Measurements from ENCODE around the gene SCAF4. TPM values are rescaled to one million over a fixed set of nuclear protein-coding genes. Genes with fewer than 3 reads are reported as not detected.
A peak's percentile ranks its signal among the peaks of the same experiment; 100 is the strongest.
"Not testable (repeated sequence)": the region's sequence is repeated elsewhere in the genome, so short reads cannot be mapped to it uniquely, and the experiment has no call there.

The SCAF4 gene
- total RNA-seq, 1 donor from 2014 or later, result 23.1 TPM

DNA sequence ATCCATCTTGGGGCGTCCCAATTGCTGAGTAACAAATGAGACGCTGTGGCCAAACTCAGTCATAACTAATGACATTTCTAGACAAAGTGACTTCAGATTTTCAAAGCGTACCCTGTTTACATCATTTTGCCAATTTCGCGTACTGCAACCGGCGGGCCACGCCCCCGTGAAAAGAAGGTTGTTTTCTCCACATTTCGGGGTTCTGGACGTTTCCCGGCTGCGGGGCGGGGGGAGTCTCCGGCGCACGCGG, 72.7 kb downstream of the SCAF4 start:
- DNase-seq (ENCODE audit: low spot score), result no peak
- Mint-ChIP-seq H3K36me3 (ENCODE audit: low read depth) (peaks cover 4% of the 10 kb centered on the region), H3K27ac (ENCODE audit: unreplicated experiment) (peak overlapping the region; percentile 99)

DNA sequence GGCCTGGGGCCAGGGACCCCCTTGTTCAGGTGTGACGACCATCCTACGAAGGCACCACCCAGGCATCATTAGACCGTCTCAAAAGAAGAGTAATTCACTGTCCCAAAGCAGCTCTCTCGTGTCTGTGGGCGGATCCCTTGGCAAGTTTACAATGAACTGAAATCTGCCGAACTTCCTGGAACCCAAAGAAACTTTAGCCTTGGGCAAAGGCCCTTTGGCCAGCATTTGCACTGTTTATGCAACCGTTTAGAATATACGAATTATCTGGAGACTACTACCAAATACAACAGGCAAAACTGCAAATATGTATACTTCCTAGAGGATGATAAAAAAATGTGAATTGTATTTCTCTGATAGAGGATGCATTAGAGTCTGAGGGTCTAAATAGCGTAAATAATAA, 73.9 kb downstream of the SCAF4 start:
- H3K36me3 Mint-ChIP-seq (ENCODE audit: low read depth), result peaks cover 3% of the 10 kb centered on the region
- no peak overlapping the region for H3K4me3 Mint-ChIP-seq (ENCODE audit: unreplicated experiment)
- no peaks in the 10 kb centered on the region for H3K9me3 Mint-ChIP-seq (ENCODE audit: low read depth)

More for the DNA sequence above, 72.7 kb downstream of the SCAF4 start:
- no peaks in the 10 kb centered on the region for H3K27me3 Mint-ChIP-seq (ENCODE audit: low read depth)
- H3K4me1 Mint-ChIP-seq (ENCODE audit: low read depth), result peaks cover 40% of the 10 kb centered on the region
- H3K9me3 Mint-ChIP-seq (ENCODE audit: low read depth), result no peaks in the 10 kb centered on the region
- TF ChIP-seq, protein P1, sequence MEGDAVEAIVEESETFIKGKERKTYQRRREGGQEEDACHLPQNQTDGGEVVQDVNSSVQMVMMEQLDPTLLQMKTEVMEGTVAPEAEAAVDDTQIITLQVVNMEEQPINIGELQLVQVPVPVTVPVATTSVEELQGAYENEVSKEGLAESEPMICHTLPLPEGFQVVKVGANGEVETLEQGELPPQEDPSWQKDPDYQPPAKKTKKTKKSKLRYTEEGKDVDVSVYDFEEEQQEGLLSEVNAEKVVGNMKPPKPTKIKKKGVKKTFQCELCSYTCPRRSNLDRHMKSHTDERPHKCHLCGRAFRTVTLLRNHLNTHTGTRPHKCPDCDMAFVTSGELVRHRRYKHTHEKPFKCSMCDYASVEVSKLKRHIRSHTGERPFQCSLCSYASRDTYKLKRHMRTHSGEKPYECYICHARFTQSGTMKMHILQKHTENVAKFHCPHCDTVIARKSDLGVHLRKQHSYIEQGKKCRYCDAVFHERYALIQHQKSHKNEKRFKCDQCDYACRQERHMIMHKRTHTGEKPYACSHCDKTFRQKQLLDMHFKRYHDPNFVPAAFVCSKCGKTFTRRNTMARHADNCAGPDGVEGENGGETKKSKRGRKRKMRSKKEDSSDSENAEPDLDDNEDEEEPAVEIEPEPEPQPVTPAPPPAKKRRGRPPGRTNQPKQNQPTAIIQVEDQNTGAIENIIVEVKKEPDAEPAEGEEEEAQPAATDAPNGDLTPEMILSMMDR (IDR thresholded peaks at IDR 0.05), result no peak
- peak overlapping the region; percentile 95 for H3K4me3 Mint-ChIP-seq (ENCODE audit: unreplicated experiment)

DNA sequence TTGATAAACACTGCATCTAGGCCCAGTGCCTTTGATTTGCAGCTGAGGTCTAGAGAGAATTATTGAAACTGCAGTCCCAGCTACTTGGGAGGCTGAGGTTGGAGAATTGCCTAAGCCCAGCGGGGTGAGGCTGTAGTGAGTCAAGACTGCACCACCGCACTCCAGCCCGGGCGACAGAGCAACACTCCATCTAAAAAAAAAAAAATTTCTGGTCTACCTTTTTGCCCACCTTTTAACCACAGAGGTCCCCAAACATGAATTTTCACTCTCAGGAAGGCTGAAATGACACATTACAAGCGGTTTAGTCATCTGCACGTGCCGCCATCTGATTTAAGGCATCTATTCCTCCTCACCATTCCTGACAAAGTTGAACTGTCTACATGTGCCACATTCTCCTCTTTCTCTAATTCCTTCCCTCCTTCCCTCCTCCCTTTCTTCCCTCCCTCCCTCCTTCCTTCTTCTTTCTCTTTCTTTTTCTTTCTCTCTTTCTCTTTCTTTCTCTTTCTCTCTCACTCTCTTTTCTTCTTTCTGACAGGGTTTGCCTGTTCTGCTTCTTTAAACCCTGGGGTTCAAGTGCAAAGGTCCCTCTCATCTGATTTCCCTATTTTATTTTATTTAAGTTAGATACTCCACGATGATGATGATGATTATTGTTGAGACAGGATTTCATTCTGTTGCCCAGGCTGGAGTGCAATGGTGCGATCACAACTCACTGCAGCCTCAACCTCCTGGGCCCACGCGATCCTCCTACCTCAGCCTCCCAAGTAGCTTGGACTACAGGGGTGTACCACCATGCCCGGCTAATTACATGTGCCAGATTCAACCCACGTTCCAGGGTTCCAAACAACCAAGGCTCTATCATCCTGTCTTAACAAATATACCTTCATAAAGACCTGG, 75.5 kb downstream of the SCAF4 start:
- no peak overlapping the region for H3K27ac Mint-ChIP-seq (ENCODE audit: unreplicated experiment)
- no peaks in the 10 kb centered on the region for H3K9me3 Mint-ChIP-seq (ENCODE audit: low read depth)
- DNase-seq (ENCODE audit: low spot score), result no peak
- peaks cover 17% of the 10 kb centered on the region for H3K4me1 Mint-ChIP-seq (ENCODE audit: low read depth)
- H3K27me3 Mint-ChIP-seq (ENCODE audit: low read depth), result no peaks in the 10 kb centered on the region
- H3K36me3 Mint-ChIP-seq (ENCODE audit: low read depth), result no peaks in the 10 kb centered on the region
- TF ChIP-seq, protein P1 (IDR thresholded peaks at IDR 0.05), result no peak
- H3K4me3 Mint-ChIP-seq (ENCODE audit: unreplicated experiment), result no peak overlapping the region

More for the DNA sequence above, 73.9 kb downstream of the SCAF4 start:
- no peaks in the 10 kb centered on the region for H3K27me3 Mint-ChIP-seq (ENCODE audit: low read depth)
- TF ChIP-seq, protein P1 (IDR thresholded peaks at IDR 0.05), result no peak
- peaks cover 33% of the 10 kb centered on the region for H3K4me1 Mint-ChIP-seq (ENCODE audit: low read depth)
- H3K27ac Mint-ChIP-seq (ENCODE audit: unreplicated experiment), result no peak overlapping the region
- no peak for DNase-seq (ENCODE audit: low spot score)

DNA sequence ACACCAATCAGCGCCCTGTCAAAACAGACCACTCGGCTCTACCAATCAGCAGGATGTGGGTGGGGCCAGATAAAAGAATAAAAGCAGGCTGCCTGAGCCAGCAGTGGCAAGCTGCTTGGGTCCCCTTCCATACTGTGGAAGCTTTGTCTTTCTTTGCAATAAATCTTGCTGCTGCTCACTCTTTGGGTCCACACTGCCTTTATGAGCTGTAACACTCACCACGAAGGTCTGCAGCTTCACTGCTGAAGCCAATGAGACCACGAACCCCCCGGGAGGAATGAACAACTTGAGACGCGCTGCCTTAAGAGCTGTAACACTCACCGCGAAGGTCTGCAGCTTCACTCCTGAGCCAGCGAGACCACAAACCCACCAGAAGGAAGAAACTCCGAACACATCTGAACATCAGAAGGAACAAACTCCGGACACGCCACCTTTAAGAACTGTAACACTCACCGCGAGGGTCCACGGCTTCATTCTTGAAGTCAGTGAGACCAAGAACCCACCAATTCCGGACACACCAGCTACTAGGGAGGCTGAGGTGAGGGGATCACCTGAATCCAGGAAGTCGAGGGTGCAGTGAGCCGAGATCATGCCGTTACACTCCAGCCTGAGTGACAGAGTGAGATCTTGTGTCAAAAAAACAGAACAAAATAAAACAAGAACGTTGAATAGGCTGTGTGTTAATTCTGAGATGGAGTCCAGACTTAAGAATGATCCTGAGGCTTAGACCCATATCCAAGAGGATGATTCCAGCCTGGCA, 76.9 kb downstream of the SCAF4 start:
- not testable (repeated sequence) for H3K9me3 Mint-ChIP-seq (ENCODE audit: low read depth); DNase-seq (ENCODE audit: low spot score); H3K36me3 Mint-ChIP-seq (ENCODE audit: low read depth); H3K27ac Mint-ChIP-seq (ENCODE audit: unreplicated experiment); H3K4me1 Mint-ChIP-seq (ENCODE audit: low read depth); H3K4me3 Mint-ChIP-seq (ENCODE audit: unreplicated experiment); H3K27me3 Mint-ChIP-seq (ENCODE audit: low read depth)

DNA sequence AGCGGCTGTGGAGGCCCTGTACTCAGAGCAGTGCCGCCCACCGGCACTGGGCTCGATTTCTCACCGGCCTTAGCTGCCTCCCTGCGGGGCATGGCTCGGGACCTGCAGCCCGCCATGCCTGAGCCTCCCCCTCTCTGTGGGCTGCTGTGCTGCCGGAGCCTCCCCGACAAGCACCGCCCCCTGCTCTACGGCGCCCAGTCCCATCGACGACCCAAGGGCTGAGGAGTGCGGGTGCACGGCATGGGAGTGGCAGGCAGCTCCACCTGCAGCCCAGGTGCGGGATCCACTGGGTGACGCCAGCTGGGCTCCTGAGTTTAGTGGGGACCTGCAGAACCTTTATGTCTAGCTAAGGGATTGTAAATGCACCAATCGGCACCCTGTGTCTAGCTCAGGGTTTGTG, 77.6 kb downstream of the SCAF4 start:
- DNase-seq (ENCODE audit: low spot score), result no peak
- Mint-ChIP-seq H3K36me3 (ENCODE audit: low read depth) (no peaks in the 10 kb centered on the region), H3K4me1 (ENCODE audit: low read depth) (peaks cover 4% of the 10 kb centered on the region), H3K27me3 (ENCODE audit: low read depth) (no peaks in the 10 kb centered on the region), H3K27ac (ENCODE audit: unreplicated experiment) (no peak overlapping the region), H3K4me3 (ENCODE audit: unreplicated experiment) (no peak overlapping the region), H3K9me3 (ENCODE audit: low read depth) (peaks cover 7% of the 10 kb centered on the region)
- TF ChIP-seq, protein P1 (IDR thresholded peaks at IDR 0.05), result no peak

DNA sequence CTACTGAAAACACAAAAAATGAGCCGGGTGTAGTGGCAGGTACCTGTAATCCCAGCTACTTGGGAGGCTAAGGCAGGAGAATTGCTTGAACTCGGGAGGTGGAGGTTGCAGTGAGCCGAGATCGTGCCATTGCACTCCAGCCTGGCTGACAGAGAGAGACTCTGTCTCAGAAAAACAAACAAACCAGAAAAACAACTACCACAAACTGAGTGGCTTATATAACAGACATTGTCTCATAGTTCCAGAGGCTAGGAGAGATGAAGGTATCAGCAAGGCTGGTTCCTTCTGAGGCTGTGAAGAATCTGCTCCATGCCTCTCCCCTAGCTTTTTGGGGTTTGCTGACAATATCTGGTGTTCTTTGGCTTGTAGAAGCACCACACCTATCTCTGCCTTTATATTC, 80.4 kb downstream of the SCAF4 start:
- H3K27me3 Mint-ChIP-seq (ENCODE audit: low read depth); H3K4me1 Mint-ChIP-seq (ENCODE audit: low read depth); H3K36me3 Mint-ChIP-seq (ENCODE audit: low read depth); DNase-seq (ENCODE audit: low spot score); H3K9me3 Mint-ChIP-seq (ENCODE audit: low read depth); H3K27ac Mint-ChIP-seq (ENCODE audit: unreplicated experiment); H3K4me3 Mint-ChIP-seq (ENCODE audit: unreplicated experiment): not testable (repeated sequence)
